Fibroblast of lung (primary cell): ENCODE measurements around the gene RBMXL2. TPM values are rescaled to one million over a fixed set of nuclear protein-coding genes. Genes with fewer than 3 reads are reported as not detected.

Experiments
- DNase-seq, 2 donors: peaks; one replicate each; pipeline versions ENCODE4 v3.0.0 to v3.0.0-alpha.2; 2010; ENCODE audit warnings: low read depth in 2 of 2
- H2AFZ ChIP-seq: 2 replicates; pipeline ENCODE4 v1.5.1; 2012; ENCODE audit warnings: low read length, control low read depth, inconsistent platforms
- H3K27ac ChIP-seq: 2 replicates; pipeline ENCODE4 v1.5.1; 2011; ENCODE audit warnings: low read length, control low read depth; ENCODE audit not compliant: insufficient read depth
- H3K27me3 ChIP-seq: 2 replicates; pipeline ENCODE4 v1.5.1; 2011; ENCODE audit warnings: mild to moderate bottlenecking, low read length; ENCODE audit not compliant: control insufficient read depth, insufficient read depth
- H3K36me3 ChIP-seq: 2 replicates; pipeline ENCODE4 v1.5.1; 2011; ENCODE audit warnings: low read length; ENCODE audit not compliant: control insufficient read depth, insufficient read depth
- H3K4me1 ChIP-seq: 2 replicates; pipeline ENCODE4 v1.5.1; 2011; ENCODE audit warnings: low read length; ENCODE audit not compliant: control insufficient read depth, insufficient read depth; ENCODE audit errors: extremely low read depth
- H3K4me2 ChIP-seq: 2 replicates; pipeline ENCODE4 v1.5.1; 2011; ENCODE audit warnings: low read length, control low read depth; ENCODE audit not compliant: insufficient read depth; ENCODE audit errors: extremely low read depth
- H3K4me3 ChIP-seq, 4 experiments: fragments of 200-600 bp in 1 of 4; sonication (generic) in 1 of 4; replicated peaks in 1 of 4; 2 replicates each; pipeline ENCODE4 v1.5.1; 2011 to 2016; ENCODE audit warnings: low read length in 4 of 4, low read depth in 3 of 4, mild to moderate bottlenecking in 3 of 4, control low read depth in 2 of 4, inconsistent platforms in 1 of 4, mixed read lengths in 1 of 4; ENCODE audit not compliant: insufficient read depth in 1 of 4; ENCODE audit errors: control extremely low read depth in 1 of 4
- H3K79me2 ChIP-seq: 2 replicates; pipeline ENCODE4 v1.5.1; 2012; ENCODE audit warnings: mild to moderate bottlenecking, low read length, inconsistent platforms; ENCODE audit not compliant: control insufficient read depth, insufficient read depth
- H3K9ac ChIP-seq: 2 replicates; pipeline ENCODE4 v1.5.1; 2011; ENCODE audit warnings: mild to moderate bottlenecking, low read length, control low read depth; ENCODE audit not compliant: insufficient read depth
- H3K9me3 ChIP-seq: 2 replicates; pipeline ENCODE4 v1.5.1; 2012; ENCODE audit warnings: low read depth, low read length; ENCODE audit not compliant: control insufficient read depth, insufficient read depth
- H4K20me1 ChIP-seq: 2 replicates; pipeline ENCODE4 v1.5.1; 2011; ENCODE audit warnings: low read length; ENCODE audit not compliant: control insufficient read depth, insufficient read depth; ENCODE audit errors: extremely low read depth
- CTCF ChIP-seq, 2 donors: IDR thresholded peaks in 1 of 2; conservative IDR thresholded peaks in 1 of 2; 1 replicate in 1 of 2; 2 replicates in 1 of 2; pipeline ENCODE4 v1.5.1; 2011 to 2012; ENCODE audit warnings: low read length in 2 of 2, control low read depth in 1 of 2, inconsistent platforms in 1 of 2, low read depth in 1 of 2, mild to moderate bottlenecking in 1 of 2
- EZH2 ChIP-seq: IDR thresholded peaks from 2 replicates; pipeline ENCODE4 v1.5.1; 2012; ENCODE audit warnings: low read length, control low read depth, mild to moderate bottlenecking; ENCODE audit errors: missing control alignments
- polyA plus RNA-seq, 2 donors: library from polyadenylated mRNA; depleted of rRNA in 1 of 2; stranded (reverse) in 1 of 2; unstranded in 1 of 2; fragments of >200 nt; gene quantifications; 2 replicates each; pipeline ENCODE4 v1.2.1, GENCODE V29; 2011 to 2012; ENCODE audit warnings: missing spikeins in 1 of 2
- total RNA-seq: library from RNA; depleted of rRNA; stranded (reverse); fragments of >200 nt; gene quantifications from 2 replicates; pipeline ENCODE4 v1.2.1, GENCODE V29; 2014

Gene RBMXL2
- total and polyA plus RNA-seq, 2 donors (not counting 1 experiment from before 2014, with no cell fraction given), result under 0.01 TPM; not detected in 1

GRCh38 chr11:7056828-7057513 is 31.8 kb upstream of the RBMXL2 start:
- no peaks in the 10 kb centered on the region for H3K36me3 ChIP-seq
- peaks cover 2% of the 10 kb centered on the region for H3K4me1 ChIP-seq
- H3K4me3 ChIP-seq, result no peak overlapping the region
- no peak overlapping the region for H2AFZ ChIP-seq
- H3K27ac ChIP-seq, result no peak overlapping the region
- TF ChIP-seq EZH2 (no peak), CTCF (conservative IDR thresholded peaks at IDR 0.05 in 1 of 2, IDR thresholded peaks at IDR 0.05 in 1 of 2; ENCODE audit: low read depth in 1 of 2, low read length in 2 of 2) (no peak)
- no peaks in the 10 kb centered on the region for H4K20me1 ChIP-seq
- H3K27me3 ChIP-seq, result no peaks in the 10 kb centered on the region
- H3K4me2 ChIP-seq, result no peak overlapping the region
- no peaks in the 10 kb centered on the region for H3K79me2 ChIP-seq
- H3K9ac ChIP-seq, result no peak overlapping the region
- peak in 1 of 2 donors; percentile 1 for DNase-seq
- no peaks in the 10 kb centered on the region for H3K9me3 ChIP-seq

GRCh38 chr11:7057641-7058040 is 31.2 kb upstream of the RBMXL2 start:
- DNase-seq, result no peak
- H3K27ac ChIP-seq, result no peak overlapping the region

GRCh38 chr11:7060868-7061267 is 27.9 kb upstream of the RBMXL2 start:
- H3K27ac ChIP-seq, result no peak overlapping the region
- no peaks in the 10 kb centered on the region for H3K36me3 ChIP-seq
- H3K9ac ChIP-seq, result no peak overlapping the region
- H3K4me1 ChIP-seq, result peaks cover 2% of the 10 kb centered on the region
- no peak for TF ChIP-seq CTCF (conservative IDR thresholded peaks at IDR 0.05 in 1 of 2, IDR thresholded peaks at IDR 0.05 in 1 of 2; ENCODE audit: low read depth in 1 of 2, low read length in 2 of 2)
- no peak for TF ChIP-seq EZH2
- no peaks in the 10 kb centered on the region for H4K20me1 ChIP-seq
- H3K79me2 ChIP-seq, result no peaks in the 10 kb centered on the region
- H3K27me3 ChIP-seq, result no peaks in the 10 kb centered on the region
- H2AFZ ChIP-seq, result no peak overlapping the region
- H3K4me3 ChIP-seq, result no peak overlapping the region
- DNase-seq, result peak; percentile 44 to 58
- no peaks in the 10 kb centered on the region for H3K9me3 ChIP-seq
- no peak overlapping the region for H3K4me2 ChIP-seq

More at GRCh38 chr11:7057641-7058040, 31.2 kb upstream of the RBMXL2 start:
- Histone ChIP-seq H3K4me3 (no peak overlapping the region), H3K9ac (no peak overlapping the region), H2AFZ (peak overlapping the region; percentile 50), H3K9me3 (no peaks in the 10 kb centered on the region), H3K27me3 (no peaks in the 10 kb centered on the region), H3K36me3 (no peaks in the 10 kb centered on the region), H3K79me2 (no peaks in the 10 kb centered on the region), H3K4me1 (peaks cover 2% of the 10 kb centered on the region), H3K4me2 (peak overlapping the region; percentile 19), H4K20me1 (no peaks in the 10 kb centered on the region)
- no peak for TF ChIP-seq EZH2
- TF ChIP-seq CTCF (conservative IDR thresholded peaks at IDR 0.05 in 1 of 2, IDR thresholded peaks at IDR 0.05 in 1 of 2; ENCODE audit: low read depth in 1 of 2, low read length in 2 of 2), result no peak
